Prostate gland (tissue), 2 donors: ENCODE measurements around the gene TDP2. TPM values are rescaled to one million over a fixed set of nuclear protein-coding genes. Genes with fewer than 3 reads are reported as not detected.

ENCODE experiments used
- DNase-seq: peaks from one replicate; pipeline ENCODE4 v3.0.0-alpha.2; 2019; ENCODE audit warnings: low spot score
- H3K27ac ChIP-seq, 2 donors: fragments of 200-600 bp; sonication (generic); 2 replicates each; pipeline ENCODE4 v1.5.1; 2017 to 2019
- H3K27me3 ChIP-seq: fragments of 200-600 bp; sonication (generic); replicated peaks from 2 replicates; pipeline ENCODE4 v1.5.1; 2019; ENCODE audit not compliant: insufficient read depth
- H3K36me3 ChIP-seq, 2 donors: fragments of 200-600 bp; sonication (generic); 1 replicate in 1 of 2; 2 replicates in 1 of 2; pipeline versions ENCODE4 v1.5.1 to v1.8.1; 2017 to 2019
- H3K4me1 ChIP-seq: fragments of 200-600 bp; sonication (generic); replicated peaks from 2 replicates; pipeline ENCODE4 v1.5.1; 2019
- H3K4me3 ChIP-seq, 2 donors: fragments of 200-600 bp; sonication (generic); 2 replicates each; pipeline ENCODE4 v1.5.1; 2017 to 2019
- H3K9me3 ChIP-seq: fragments of 200-600 bp; sonication (generic); 2 replicates; pipeline ENCODE4 v1.5.1; 2017
- POLR2A ChIP-seq: fragments of 450-650 bp; IDR thresholded peaks from one replicate; pipeline ENCODE4 v1.6.1; 2016; ENCODE audit warnings: antibody characterized with exemption, mild to moderate bottlenecking
- POLR2AphosphoS5 ChIP-seq: sonication (generic); formaldehyde crosslinking; IDR thresholded peaks from one replicate; pipeline ENCODE4 v1.6.1; 2017; ENCODE audit warnings: antibody characterized with exemption
- WGBS: methylation state at CpG from one replicate; pipeline ENCODE4 v1.1.5; 2018; 5-methylcytosine and 5-hydroxymethylcytosine counted together
- intact Hi-C: fragments of 100-400 bp; cut with DNase I; formaldehyde crosslinking; loops from one replicate; pipeline ENCODE4 v1.14.2; 2022
- total RNA-seq, 2 donors: library from RNA; depleted of rRNA; stranded (reverse); fragments of >200 nt; gene quantifications; one replicate each; pipeline ENCODE4 v1.1.0, GENCODE V29; 2016
- TF ChIP-seq, protein P1 (sequence below), 4 experiments: fragments of 200-600 bp in 2 of 4; fragments of 450-650 bp in 2 of 4; sonication (generic) in 2 of 4; IDR thresholded peaks; 1 replicate in 3 of 4; 2 replicates in 1 of 4; pipeline ENCODE4 v1.5.1; 2016 to 2019; ENCODE audit warnings: antibody characterized with exemption in 4 of 4, mild to moderate bottlenecking in 2 of 4, moderate library complexity in 2 of 4

The TDP2 gene
- total RNA-seq, 2 donors from 2014 or later = 46.1 to 126 TPM

DNA sequence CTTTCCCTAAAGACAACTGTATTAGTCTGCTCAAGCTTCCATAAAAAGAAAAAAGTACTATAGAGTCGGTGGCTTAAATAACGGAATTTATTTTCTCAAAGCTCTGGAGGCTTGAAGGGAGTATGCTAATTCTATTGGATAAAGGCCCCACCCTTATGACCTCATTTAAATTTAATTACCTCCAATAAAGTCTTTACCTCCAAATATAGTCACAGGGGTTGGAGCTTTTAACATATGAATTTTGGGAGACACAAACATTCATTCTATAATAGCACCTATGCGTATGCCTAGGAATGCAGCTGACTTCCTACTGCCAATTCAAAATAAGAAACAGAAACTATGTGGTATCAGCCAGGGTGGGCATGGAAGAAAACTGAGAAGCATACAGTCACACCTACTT, 46.1 kb downstream of the TDP2 start:
- Histone ChIP-seq H3K27ac (no peak overlapping the region), H3K4me1 (no peaks in the 10 kb centered on the region), H3K9me3 (no peaks in the 10 kb centered on the region), H3K36me3 (no peaks in the 10 kb centered on the region), H3K27me3 (no peaks in the 10 kb centered on the region), H3K4me3 (no peak overlapping the region)
- no peak for DNase-seq
- WGBS = 95% methylated on average over 3 of the region's 3 CpGs
- intact Hi-C loops = no loop called here
- TF ChIP-seq, protein P1, sequence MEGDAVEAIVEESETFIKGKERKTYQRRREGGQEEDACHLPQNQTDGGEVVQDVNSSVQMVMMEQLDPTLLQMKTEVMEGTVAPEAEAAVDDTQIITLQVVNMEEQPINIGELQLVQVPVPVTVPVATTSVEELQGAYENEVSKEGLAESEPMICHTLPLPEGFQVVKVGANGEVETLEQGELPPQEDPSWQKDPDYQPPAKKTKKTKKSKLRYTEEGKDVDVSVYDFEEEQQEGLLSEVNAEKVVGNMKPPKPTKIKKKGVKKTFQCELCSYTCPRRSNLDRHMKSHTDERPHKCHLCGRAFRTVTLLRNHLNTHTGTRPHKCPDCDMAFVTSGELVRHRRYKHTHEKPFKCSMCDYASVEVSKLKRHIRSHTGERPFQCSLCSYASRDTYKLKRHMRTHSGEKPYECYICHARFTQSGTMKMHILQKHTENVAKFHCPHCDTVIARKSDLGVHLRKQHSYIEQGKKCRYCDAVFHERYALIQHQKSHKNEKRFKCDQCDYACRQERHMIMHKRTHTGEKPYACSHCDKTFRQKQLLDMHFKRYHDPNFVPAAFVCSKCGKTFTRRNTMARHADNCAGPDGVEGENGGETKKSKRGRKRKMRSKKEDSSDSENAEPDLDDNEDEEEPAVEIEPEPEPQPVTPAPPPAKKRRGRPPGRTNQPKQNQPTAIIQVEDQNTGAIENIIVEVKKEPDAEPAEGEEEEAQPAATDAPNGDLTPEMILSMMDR (IDR thresholded peaks at IDR 0.05) = no peak
- TF ChIP-seq POLR2AphosphoS5 (no peak), POLR2A (no peak)

DNA sequence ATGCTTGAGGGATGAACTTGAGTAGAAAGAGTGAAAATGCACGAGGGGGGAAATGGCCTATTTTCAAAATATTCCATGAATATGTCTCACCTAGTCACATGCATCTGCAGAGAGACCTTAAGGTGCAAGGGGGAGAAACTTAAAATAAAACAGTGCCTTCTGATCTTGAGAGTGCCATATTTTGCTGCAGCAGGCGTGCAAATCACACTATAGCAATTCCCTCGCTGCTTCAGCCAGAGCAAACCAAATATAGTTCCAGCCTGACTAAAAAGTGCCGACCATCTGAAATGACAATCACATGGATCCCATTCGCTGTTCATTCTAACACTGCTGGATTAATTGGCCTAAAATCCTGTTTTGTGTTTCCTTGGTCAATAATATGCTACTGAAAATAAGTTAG, 47.0 kb downstream of the TDP2 start:
- H3K4me1 ChIP-seq = no peaks in the 10 kb centered on the region
- no peaks in the 10 kb centered on the region for H3K27me3 ChIP-seq
- 94% methylated on average over 5 of the region's 5 CpGs for WGBS
- TF ChIP-seq POLR2A = no peak
- no peak for TF ChIP-seq POLR2AphosphoS5
- TF ChIP-seq, protein P1 (IDR thresholded peaks at IDR 0.05) = no peak
- DNase-seq = no peak
- no peaks in the 10 kb centered on the region for H3K9me3 ChIP-seq
- no peaks in the 10 kb centered on the region for H3K36me3 ChIP-seq
- H3K27ac ChIP-seq = no peak overlapping the region
- intact Hi-C loops = no loop called here
- H3K4me3 ChIP-seq = no peak overlapping the region

DNA sequence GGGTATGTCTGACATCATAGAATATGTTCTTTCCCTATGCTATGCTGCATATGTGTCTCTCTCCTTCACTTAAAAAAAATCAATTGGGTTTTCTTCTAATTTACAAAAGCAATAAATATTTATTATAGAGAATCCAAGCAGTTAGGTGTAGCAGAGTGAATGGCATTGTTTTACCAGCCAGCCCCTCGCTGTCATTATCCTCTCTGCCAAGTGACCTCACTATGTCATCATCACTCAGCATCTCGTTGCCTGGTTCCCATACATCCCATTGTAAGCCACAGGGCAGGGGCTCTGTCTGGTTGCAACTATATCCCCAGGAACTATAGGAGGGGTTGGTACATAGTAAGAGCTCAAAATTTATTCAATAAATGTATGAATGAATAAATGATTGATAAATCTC, 52.1 kb downstream of the TDP2 start:
- Histone ChIP-seq H3K9me3 (no peaks in the 10 kb centered on the region), H3K27me3 (no peaks in the 10 kb centered on the region), H3K27ac (no peak overlapping the region), H3K36me3 (no peaks in the 10 kb centered on the region), H3K4me3 (no peak overlapping the region), H3K4me1 (no peaks in the 10 kb centered on the region)
- DNase-seq = no peak
- WGBS = 67% methylated on average over 2 of the region's 2 CpGs
- intact Hi-C loops = no loop called here
- TF ChIP-seq POLR2A (no peak), POLR2AphosphoS5 (no peak)
- TF ChIP-seq, protein P1 (IDR thresholded peaks at IDR 0.05) = no peak

DNA sequence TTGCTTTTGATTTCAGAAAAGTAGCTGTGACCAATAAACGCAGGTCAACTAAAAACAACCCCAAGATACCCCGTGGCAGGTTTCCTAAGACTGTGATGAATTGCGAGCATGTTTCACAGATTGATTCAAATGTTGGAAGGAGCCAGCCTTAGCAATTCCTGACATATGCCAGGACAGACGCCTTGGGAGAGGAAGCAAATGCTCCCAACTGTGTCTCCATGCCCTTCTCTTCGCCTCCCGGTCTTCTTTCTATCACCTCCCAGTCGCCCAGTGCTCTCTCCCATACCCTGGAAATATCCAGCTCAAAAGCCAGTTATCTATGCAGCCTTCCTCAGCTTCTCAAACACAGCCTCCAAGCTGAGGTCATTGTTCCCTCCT, 52.7 kb downstream of the TDP2 start:
- intact Hi-C loops = no loop called here
- H3K4me1 ChIP-seq = no peaks in the 10 kb centered on the region
- DNase-seq = no peak
- no peaks in the 10 kb centered on the region for H3K9me3 ChIP-seq
- H3K27ac ChIP-seq = no peak overlapping the region
- 73% methylated on average over 7 of the region's 7 CpGs for WGBS
- no peaks in the 10 kb centered on the region for H3K27me3 ChIP-seq
- no peak overlapping the region for H3K4me3 ChIP-seq
- TF ChIP-seq POLR2A (no peak), POLR2AphosphoS5 (no peak)
- TF ChIP-seq, protein P1 (IDR thresholded peaks at IDR 0.05) = no peak
- H3K36me3 ChIP-seq = no peaks in the 10 kb centered on the region

DNA sequence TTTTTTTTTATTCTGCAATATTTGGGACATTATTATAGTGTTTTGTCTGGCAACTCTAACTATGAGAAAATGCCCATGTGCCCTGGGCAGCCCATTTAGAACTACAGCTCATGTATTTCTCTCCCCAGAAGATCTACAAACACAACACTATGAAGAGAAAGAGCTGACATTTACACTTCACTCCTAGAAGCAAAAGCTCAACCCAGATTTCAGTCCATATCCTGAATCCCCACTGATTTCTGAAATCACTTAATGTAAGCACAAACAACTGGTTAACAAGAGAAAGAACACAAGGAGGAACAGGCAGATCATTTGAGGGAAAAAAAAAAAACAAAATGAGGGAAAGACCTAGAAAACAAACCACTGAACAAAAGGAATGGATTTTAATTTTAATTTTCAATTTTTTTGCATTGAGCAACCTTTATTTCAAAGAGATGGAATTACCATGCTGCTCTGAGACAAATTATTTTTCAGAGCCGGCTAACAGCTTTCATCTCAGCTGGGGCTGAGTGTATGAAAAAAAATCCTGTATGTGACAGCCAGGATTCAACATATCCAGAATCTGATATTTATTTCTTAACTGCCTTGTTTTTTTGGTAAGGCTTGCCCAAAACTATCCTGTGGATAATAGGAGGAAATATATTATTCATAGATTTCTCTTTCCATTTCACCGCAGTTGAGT, 53.2 kb downstream of the TDP2 start:
- no peak overlapping the region for H3K27ac ChIP-seq
- DNase-seq = no peak
- H3K36me3 ChIP-seq = no peaks in the 10 kb centered on the region
- no peak for TF ChIP-seq POLR2AphosphoS5
- TF ChIP-seq, protein P1 (IDR thresholded peaks at IDR 0.05) = no peak
- TF ChIP-seq POLR2A = no peak
- no peak overlapping the region for H3K4me3 ChIP-seq
- H3K9me3 ChIP-seq = no peaks in the 10 kb centered on the region
- 87% methylated on average over 2 of the region's 2 CpGs for WGBS
- intact Hi-C loops = no loop called here
- H3K4me1 ChIP-seq = no peaks in the 10 kb centered on the region
- H3K27me3 ChIP-seq = no peaks in the 10 kb centered on the region
